Measurements from ENCODE around the gene SOX5. TPM values are rescaled to one million over a fixed set of nuclear protein-coding genes. Genes with fewer than 3 reads are reported as not detected.

SOX5 gene
- total RNA-seq, 4 donors from 2014 or later: 47.1 to 56.8 (median 50.2) TPM

DNA sequence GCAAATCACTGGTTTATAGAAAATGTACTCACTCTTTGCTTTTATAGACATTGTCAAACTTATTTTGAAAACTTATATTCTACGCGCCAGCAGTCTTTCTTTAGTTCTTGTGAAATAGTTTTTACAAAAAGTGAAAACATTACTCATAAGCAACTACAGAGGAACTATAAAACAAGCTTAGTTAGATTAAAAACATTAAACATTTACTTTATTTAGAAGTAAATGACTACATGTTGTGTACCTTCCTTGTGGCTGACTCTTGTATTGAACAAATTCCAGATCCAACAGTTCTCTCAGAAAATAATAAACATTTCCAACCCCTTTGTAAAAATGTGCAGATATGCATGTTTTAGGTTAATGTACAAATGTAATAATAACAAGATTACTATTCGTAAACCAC is 198.5 kb downstream of the SOX5 start:
- TF ChIP-seq, protein P1, sequence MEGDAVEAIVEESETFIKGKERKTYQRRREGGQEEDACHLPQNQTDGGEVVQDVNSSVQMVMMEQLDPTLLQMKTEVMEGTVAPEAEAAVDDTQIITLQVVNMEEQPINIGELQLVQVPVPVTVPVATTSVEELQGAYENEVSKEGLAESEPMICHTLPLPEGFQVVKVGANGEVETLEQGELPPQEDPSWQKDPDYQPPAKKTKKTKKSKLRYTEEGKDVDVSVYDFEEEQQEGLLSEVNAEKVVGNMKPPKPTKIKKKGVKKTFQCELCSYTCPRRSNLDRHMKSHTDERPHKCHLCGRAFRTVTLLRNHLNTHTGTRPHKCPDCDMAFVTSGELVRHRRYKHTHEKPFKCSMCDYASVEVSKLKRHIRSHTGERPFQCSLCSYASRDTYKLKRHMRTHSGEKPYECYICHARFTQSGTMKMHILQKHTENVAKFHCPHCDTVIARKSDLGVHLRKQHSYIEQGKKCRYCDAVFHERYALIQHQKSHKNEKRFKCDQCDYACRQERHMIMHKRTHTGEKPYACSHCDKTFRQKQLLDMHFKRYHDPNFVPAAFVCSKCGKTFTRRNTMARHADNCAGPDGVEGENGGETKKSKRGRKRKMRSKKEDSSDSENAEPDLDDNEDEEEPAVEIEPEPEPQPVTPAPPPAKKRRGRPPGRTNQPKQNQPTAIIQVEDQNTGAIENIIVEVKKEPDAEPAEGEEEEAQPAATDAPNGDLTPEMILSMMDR (IDR thresholded peaks at IDR 0.05; ENCODE audit: low read depth): no peak

DNA sequence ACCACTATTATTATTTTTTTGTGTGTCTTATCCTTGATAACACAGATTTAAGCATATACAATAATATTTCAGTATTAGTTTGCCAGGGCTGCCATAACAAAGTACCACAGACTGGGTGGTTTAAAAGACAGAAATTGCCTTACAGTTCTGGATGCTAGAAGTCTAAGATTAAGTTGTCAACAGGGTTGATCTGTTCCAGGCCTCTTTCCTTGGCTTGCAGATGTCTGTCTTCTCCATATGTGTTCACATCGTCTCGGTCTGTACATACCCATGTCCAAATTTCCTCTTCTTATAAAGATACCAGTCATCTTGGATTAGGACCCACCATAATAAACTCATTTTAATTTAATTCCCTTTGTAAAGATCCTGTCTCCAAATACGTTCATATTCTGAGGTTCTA is 204.8 kb downstream of the SOX5 start:
- TF ChIP-seq, protein P1 (IDR thresholded peaks at IDR 0.05; ENCODE audit: low read depth): no peak

DNA sequence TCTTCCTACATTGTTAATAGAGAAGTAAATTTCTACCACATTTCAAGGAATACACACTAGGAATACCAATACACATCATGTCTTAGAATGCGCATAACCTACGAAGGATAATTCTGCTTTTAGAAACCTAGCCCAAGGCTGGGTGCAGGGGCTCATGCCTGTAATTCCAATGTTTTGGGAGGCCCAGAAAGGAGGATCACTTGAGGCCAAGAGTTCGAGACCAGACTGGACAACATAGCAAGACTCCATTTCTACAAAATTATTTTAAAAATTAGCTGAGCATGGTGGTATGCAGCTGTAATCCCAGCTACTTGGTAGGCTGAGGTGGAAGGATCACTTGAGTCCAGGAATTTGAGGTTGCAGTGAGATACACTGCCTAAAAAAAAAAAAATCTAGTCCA is 206.9 kb downstream of the SOX5 start:
- TF ChIP-seq, protein P1 (IDR thresholded peaks at IDR 0.05; ENCODE audit: low read depth): no peak

DNA sequence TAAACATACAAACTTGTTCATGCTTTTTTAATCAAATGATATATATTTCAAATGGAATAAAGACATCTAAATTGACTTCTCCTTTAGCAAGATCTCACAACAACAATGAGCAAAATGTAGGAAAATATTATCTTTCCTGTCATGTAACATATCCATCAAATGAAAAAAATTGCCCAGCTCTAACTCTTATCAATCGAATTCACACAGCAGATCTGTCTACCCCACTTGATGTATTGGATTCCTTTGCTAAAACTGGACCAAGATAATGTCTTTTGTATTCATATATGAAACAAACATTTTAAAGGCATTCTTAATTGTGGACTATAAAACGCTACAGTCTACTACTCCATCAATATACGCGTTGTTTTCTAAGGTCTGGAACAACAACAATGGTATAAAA is 218.0 kb downstream of the SOX5 start:
- TF ChIP-seq, protein P1 (IDR thresholded peaks at IDR 0.05; ENCODE audit: low read depth): no peak

DNA sequence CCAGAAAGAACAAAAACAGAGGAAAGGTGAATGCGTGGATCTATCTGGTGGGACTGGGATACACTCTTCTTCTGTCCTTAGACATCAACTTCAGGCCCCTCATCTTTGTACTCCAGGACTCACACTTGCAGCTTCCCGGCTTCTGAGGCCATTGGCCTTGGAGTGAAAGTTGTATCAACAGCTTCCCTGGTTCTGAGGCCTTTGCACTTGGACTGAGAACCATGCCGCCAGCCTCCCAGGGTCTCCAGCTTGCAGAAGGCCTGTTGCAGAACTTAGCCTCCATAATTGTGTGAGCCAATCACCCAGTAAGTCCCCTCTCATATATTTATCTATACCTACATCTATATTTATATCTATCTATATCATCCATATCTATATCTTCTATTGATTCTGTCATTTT is 218.4 kb downstream of the SOX5 start:
- TF ChIP-seq, protein P1 (IDR thresholded peaks at IDR 0.05; ENCODE audit: low read depth): no peak

DNA sequence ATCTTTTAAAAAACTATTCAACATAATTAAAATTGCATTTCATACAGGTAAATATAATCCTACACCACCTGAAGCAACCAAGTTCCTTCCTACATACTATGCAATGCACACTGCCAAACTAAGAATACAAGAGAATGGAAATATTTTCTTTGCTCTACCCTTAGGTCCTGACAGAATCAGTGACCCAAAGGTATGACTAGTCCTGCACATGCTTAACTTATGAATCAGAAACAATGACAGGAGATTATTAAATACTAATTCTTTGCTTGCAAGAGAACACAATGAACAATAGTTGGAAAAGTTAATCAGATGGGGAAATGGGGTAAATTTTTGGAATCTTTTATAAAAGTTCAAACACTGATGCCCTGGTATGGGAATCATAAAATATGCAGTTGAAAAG is 220.1 kb downstream of the SOX5 start:
- TF ChIP-seq, protein P1 (IDR thresholded peaks at IDR 0.05; ENCODE audit: low read depth): no peak

DNA sequence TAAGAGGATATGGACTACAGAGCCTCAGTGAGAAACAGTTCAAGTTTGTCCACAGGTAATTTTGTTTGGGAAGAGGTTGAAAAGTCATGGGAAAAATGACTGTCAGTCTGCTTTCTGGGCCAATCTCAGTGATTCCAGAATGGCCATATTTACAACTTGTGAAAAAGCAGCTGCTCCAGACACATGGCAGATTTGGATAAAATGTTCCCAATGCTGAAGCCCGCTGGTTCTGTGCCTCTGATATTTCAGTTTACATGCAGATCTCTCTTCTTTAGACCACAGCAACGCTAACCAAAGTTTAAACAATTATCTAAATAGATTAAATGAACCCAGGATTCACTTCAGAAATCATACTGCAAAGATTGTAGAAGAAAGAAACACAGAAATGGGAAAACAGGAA is 222.8 kb downstream of the SOX5 start:
- TF ChIP-seq, protein P1 (IDR thresholded peaks at IDR 0.05; ENCODE audit: low read depth): no peak

Measured in subcutaneous adipose tissue (tissue), 4 donors.